Tibial nerve (tissue), 3 donors: Measurements from ENCODE around the gene SNX10.

Experiments
- POLR2A ChIP-seq, 2 donors: fragments of 450-650 bp; IDR thresholded peaks; one replicate each; pipeline ENCODE4 v1.6.1; 2017; ENCODE audit warnings: antibody characterized with exemption in 2 of 2, mild to moderate bottlenecking in 2 of 2, moderate library complexity in 2 of 2
- TF ChIP-seq, protein P1 (sequence below), 5 experiments: fragments of 200-600 bp in 3 of 5; fragments of 450-650 bp in 2 of 5; sonication (generic) in 3 of 5; IDR thresholded peaks; one replicate each; pipeline ENCODE4 v1.5.1; 2016 to 2019; ENCODE audit warnings: antibody characterized with exemption in 5 of 5, mild to moderate bottlenecking in 3 of 5, moderate library complexity in 2 of 5

DNA sequence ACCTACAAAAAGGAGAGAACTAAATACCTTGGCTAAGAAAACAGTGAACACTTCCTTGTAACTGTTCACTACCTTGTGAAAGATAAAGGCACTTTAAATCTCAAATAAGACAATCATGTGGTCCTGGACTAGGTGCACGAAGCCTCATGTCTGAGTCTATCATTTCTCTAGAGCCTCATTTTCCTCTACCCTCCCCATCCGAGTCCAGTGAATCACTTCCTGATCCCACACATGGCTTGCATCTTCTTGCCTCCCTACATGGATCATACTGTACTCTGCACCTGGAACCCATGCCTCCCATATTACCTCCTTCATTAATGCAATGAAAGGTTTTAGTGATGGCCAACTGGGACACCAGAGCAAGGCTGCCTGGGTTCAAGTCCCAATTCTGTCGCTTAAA, 34.5 kb downstream of the SNX10 start:
- TF ChIP-seq, protein P1, sequence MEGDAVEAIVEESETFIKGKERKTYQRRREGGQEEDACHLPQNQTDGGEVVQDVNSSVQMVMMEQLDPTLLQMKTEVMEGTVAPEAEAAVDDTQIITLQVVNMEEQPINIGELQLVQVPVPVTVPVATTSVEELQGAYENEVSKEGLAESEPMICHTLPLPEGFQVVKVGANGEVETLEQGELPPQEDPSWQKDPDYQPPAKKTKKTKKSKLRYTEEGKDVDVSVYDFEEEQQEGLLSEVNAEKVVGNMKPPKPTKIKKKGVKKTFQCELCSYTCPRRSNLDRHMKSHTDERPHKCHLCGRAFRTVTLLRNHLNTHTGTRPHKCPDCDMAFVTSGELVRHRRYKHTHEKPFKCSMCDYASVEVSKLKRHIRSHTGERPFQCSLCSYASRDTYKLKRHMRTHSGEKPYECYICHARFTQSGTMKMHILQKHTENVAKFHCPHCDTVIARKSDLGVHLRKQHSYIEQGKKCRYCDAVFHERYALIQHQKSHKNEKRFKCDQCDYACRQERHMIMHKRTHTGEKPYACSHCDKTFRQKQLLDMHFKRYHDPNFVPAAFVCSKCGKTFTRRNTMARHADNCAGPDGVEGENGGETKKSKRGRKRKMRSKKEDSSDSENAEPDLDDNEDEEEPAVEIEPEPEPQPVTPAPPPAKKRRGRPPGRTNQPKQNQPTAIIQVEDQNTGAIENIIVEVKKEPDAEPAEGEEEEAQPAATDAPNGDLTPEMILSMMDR (IDR thresholded peaks at IDR 0.05) = no peak
- TF ChIP-seq POLR2A (IDR thresholded peaks at IDR 0.05) = no peak
